Spleen (tissue), 11 donors: ENCODE data around the gene KSR1. TPM values are rescaled to one million over a fixed set of nuclear protein-coding genes. Genes with fewer than 3 reads are reported as not detected.

ENCODE experiments used
- DNase-seq: peaks from one replicate; pipeline ENCODE4 v3.0.0-alpha.2; 2020
- H3K27ac ChIP-seq, 8 donors: fragments of 200-600 bp; sonication (generic) in 7 of 8; 1 replicate in 4 of 8; 2 replicates in 4 of 8; pipeline versions ENCODE4 v1.5.0 to v1.8.0; 2016 to 2021; ENCODE audit warnings: inconsistent platforms in 4 of 8, mild to moderate bottlenecking in 4 of 8, moderate library complexity in 1 of 8
- H3K27me3 ChIP-seq, 7 donors: fragments of 200-600 bp; sonication (generic) in 6 of 7; replicated peaks in 1 of 7; 1 replicate in 4 of 7; 2 replicates in 3 of 7; pipeline versions ENCODE4 v1.5.0 to v1.8.0; 2016 to 2021; ENCODE audit warnings: inconsistent platforms in 3 of 7, mild to moderate bottlenecking in 1 of 7
- H3K36me3 ChIP-seq, 6 donors: fragments of 200-600 bp; sonication (generic) in 5 of 6; 1 replicate in 4 of 6; 2 replicates in 2 of 6; pipeline versions ENCODE4 v1.5.0 to v1.8.0; 2016 to 2021; ENCODE audit warnings: inconsistent platforms in 2 of 6
- H3K4me1 ChIP-seq, 6 donors: fragments of 200-600 bp; sonication (generic) in 5 of 6; 1 replicate in 3 of 6; 2 replicates in 3 of 6; pipeline versions ENCODE4 v1.5.0 to v1.8.0; 2016 to 2021; ENCODE audit warnings: inconsistent platforms in 3 of 6
- H3K4me3 ChIP-seq, 8 donors: fragments of 200-600 bp; sonication (generic) in 7 of 8; 1 replicate in 4 of 8; 2 replicates in 4 of 8; pipeline versions ENCODE4 v1.5.0 to v1.8.0; 2016 to 2021; ENCODE audit warnings: inconsistent platforms in 4 of 8, mild to moderate bottlenecking in 4 of 8, moderate library complexity in 2 of 8
- H3K9me3 ChIP-seq, 8 donors: fragments of 200-600 bp; sonication (generic) in 7 of 8; 1 replicate in 4 of 8; 2 replicates in 4 of 8; pipeline versions ENCODE4 v1.5.0 to v1.8.0; 2016 to 2021; ENCODE audit warnings: inconsistent platforms in 4 of 8
- POLR2A ChIP-seq, 3 donors: fragments of 450-650 bp; IDR thresholded peaks; one replicate each; pipeline ENCODE4 v1.5.1; 2017; ENCODE audit warnings: antibody characterized with exemption in 3 of 3, mild to moderate bottlenecking in 1 of 3
- POLR2AphosphoS5 ChIP-seq, 3 donors: sonication (generic); formaldehyde crosslinking; IDR thresholded peaks; one replicate each; pipeline ENCODE4 v1.5.1; 2017; ENCODE audit warnings: antibody characterized with exemption in 3 of 3
- WGBS, 5 donors: extraction: QIAGEN DNeasy Blood & Tissue Kit in 3 of 5; methylation state at CpG; one replicate each; pipeline versions ENCODE4 v1.1.5 to v1.1.7; 2013 to 2018; 5-methylcytosine and 5-hydroxymethylcytosine counted together
- intact Hi-C: fragments of 100-400 bp; cut with DNase I; formaldehyde crosslinking; loops from one replicate; pipeline ENCODE4 v1.15.0; 2023; ENCODE audit warnings: low total_unique reads
- polyA plus RNA-seq, 3 donors: library from polyadenylated mRNA; stranded (reverse); fragments of 200-250 nt; gene quantifications; one replicate each; pipeline ENCODE4 v1.2.1, GENCODE V29; 2013
- total RNA-seq, 7 donors: library from RNA; depleted of rRNA in 3 of 7; stranded (reverse); fragments of >200 nt in 3 of 7; fragmentation: NEBNext Ultra II Directional in 4 of 7; extraction: Animal tissue kit (Norgen Biotek cat#: 25700) in 4 of 7; gene quantifications; one replicate each; pipeline versions ENCODE4 v1.1.0 to v1.2.1, GENCODE V29; 2016 to 2021
- TF ChIP-seq, protein P1 (sequence below), 11 experiments: fragments of 200-600 bp in 7 of 11; fragments of 450-650 bp in 4 of 11; sonication (generic) in 4 of 11; IDR thresholded peaks in 8 of 11; conservative IDR thresholded peaks in 3 of 11; 1 replicate in 7 of 11; 2 replicates in 4 of 11; pipeline versions ENCODE4 v1.4.0 to v1.8.0; 2016 to 2021; ENCODE audit warnings: antibody characterized with exemption in 11 of 11, inconsistent platforms in 4 of 11, mild to moderate bottlenecking in 1 of 11
- donor health status: healthy with polysubstance abuse.
- donor health status: DM: no; HTN: no; CAD: no; lungs with moderate emphysema.
- donor health status: DM: no; HTN: no; CAD: no.
- donor health status: Bipolar disorder and iron deficiency.
- donor health status: healthy.
- donor health status: DM: no; HTN: no; CAD: no.
- donor health status: DM: yes; HTN: yes; CAD: no.

KSR1 gene
- total and polyA plus RNA-seq, 10 donors: 6.4 to 100 (median 46.0) TPM

DNA sequence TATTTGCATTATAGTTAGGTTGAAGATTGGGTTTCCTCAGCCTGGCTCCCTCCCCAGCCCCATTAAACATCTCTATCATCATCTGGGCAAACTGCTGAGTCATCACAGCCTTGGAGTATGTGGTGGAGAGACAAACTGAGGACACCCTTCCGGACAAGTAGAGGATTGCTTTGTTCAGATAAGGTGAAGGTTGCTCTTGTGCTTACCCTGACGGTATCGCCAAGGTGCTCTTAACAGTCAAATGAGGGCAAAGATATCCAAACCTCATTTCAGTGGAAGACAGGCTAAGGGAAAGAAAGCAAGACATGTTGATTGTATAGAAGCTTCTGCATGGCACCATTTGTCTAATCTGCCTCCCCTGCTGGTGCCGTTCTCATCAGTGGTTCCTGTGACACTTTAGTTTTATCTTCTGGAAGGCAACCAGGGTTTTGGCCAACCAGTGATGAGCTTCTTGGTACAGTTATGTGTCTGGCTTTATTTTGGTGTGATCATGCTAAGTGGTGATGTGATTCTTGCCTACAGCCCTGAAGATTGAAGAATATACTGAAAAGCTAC, 117.8 kb downstream of the KSR1 start:
- peak overlapping the region in 1 of 8 donors; percentile 40 for H3K27ac ChIP-seq

DNA sequence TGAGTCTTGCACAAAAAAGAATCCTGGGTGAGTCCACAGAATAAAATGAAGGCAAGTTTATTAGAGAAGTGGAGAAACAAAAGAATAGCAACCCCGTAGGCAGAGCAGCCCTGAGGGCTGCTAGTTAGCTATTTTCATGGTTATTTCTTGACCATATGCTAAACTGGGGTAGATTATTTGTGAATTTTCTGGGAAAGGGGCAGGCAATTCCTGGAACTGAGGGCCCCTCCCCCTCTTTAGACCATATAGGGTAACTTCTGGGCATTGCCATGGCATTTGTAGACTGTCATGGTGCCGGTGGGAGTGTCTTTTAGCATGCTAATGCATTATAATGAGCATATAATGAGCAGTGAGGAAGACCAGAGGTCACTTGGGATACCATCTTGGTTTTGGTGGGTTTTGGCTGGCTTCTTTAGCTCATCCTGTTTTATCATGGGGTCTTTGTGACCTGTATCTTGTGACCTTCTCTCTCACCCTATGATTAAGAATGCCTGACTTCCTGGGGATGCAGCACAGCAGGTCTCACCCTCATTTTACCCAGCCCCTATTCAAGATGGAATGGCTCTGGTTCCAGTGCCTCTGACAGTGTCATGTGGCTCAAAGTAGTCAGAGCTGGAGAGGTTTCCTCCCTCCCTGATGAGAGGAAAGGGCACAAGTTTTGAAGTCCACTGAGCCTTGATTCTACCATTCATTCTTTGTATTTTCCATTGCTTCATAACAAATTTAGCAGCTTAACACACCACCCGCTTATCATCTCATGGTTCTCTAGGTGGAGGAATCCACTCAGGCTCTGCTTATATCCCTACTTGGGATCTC, 119.1 kb downstream of the KSR1 start:
- WGBS, 5 donors: 85 to 99% (median 94%) methylated on average over 3 of the region's 3 CpGs
- TF ChIP-seq, protein P1, sequence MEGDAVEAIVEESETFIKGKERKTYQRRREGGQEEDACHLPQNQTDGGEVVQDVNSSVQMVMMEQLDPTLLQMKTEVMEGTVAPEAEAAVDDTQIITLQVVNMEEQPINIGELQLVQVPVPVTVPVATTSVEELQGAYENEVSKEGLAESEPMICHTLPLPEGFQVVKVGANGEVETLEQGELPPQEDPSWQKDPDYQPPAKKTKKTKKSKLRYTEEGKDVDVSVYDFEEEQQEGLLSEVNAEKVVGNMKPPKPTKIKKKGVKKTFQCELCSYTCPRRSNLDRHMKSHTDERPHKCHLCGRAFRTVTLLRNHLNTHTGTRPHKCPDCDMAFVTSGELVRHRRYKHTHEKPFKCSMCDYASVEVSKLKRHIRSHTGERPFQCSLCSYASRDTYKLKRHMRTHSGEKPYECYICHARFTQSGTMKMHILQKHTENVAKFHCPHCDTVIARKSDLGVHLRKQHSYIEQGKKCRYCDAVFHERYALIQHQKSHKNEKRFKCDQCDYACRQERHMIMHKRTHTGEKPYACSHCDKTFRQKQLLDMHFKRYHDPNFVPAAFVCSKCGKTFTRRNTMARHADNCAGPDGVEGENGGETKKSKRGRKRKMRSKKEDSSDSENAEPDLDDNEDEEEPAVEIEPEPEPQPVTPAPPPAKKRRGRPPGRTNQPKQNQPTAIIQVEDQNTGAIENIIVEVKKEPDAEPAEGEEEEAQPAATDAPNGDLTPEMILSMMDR (IDR thresholded peaks at IDR 0.05 in 8 of 11, conservative IDR thresholded peaks at IDR 0.05 in 3 of 11): no peak
- TF ChIP-seq POLR2A (IDR thresholded peaks at IDR 0.05) (no peak), POLR2AphosphoS5 (IDR thresholded peaks at IDR 0.05) (no peak)
- H3K27ac ChIP-seq: no peak overlapping the region

More for the DNA sequence above, 117.8 kb downstream of the KSR1 start:
- Histone ChIP-seq H3K27me3 (no peaks in the 10 kb centered on the region), H3K36me3 (peaks cover 0 to 21% (median 2%) of the 10 kb centered on the region in 6 donors), H3K9me3 (no peaks in the 10 kb centered on the region), H3K4me1 (peaks cover 19 to 84% (median 47%) of the 10 kb centered on the region in 6 donors), H3K4me3 (no peak overlapping the region)
- intact Hi-C loops: no loop called here
- no peak for TF ChIP-seq POLR2AphosphoS5 (IDR thresholded peaks at IDR 0.05)
- TF ChIP-seq POLR2A (IDR thresholded peaks at IDR 0.05): no peak
- TF ChIP-seq, protein P1 (IDR thresholded peaks at IDR 0.05 in 8 of 11, conservative IDR thresholded peaks at IDR 0.05 in 3 of 11): no peak
- WGBS, 5 donors: 44 to 67% (median 59%) methylated on average over 4 of the region's 4 CpGs
- no peak for DNase-seq

DNA sequence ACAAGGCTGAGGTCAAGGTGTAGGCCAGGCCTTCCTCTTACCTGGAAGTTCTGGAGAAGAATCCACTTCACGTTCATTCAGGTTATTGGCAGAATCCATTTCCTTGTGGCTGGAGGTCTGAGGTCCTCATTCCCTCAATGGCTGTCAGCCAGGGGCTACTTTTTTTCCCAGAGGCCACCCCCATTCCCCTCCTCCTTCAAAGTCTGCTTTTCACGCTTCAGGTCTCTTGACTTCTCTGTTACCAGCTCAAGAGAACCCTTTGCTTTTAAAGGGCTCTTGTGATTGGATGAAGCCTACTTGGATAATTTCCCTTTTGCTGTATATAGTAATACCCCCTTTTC, 119.6 kb downstream of the KSR1 start:
- Histone ChIP-seq H3K4me3 (no peak overlapping the region), H3K9me3 (no peaks in the 10 kb centered on the region), H3K4me1 (peaks cover 10 to 69% (median 32%) of the 10 kb centered on the region in 6 donors), H3K27ac (no peak overlapping the region), H3K27me3 (no peaks in the 10 kb centered on the region), H3K36me3 (peaks cover 0 to 23% (median 2%) of the 10 kb centered on the region in 6 donors)
- 85 to 92% (median 88%) methylated on average over 2 of the region's 2 CpGs for WGBS, 5 donors
- intact Hi-C loops: no loop called here
- no peak for TF ChIP-seq POLR2AphosphoS5 (IDR thresholded peaks at IDR 0.05)
- no peak for TF ChIP-seq POLR2A (IDR thresholded peaks at IDR 0.05)
- TF ChIP-seq, protein P1 (IDR thresholded peaks at IDR 0.05 in 8 of 11, conservative IDR thresholded peaks at IDR 0.05 in 3 of 11): no peak
- no peak for DNase-seq

More for the DNA sequence above, 119.1 kb downstream of the KSR1 start:
- H3K4me3 ChIP-seq: no peak overlapping the region
- DNase-seq: no peak
- peaks cover 0 to 23% (median 2%) of the 10 kb centered on the region in 6 donors for H3K36me3 ChIP-seq
- intact Hi-C loops: no loop called here
- H3K4me1 ChIP-seq: peaks cover 10 to 74% (median 38%) of the 10 kb centered on the region in 6 donors
- no peaks in the 10 kb centered on the region for H3K27me3 ChIP-seq
- no peaks in the 10 kb centered on the region for H3K9me3 ChIP-seq

DNA sequence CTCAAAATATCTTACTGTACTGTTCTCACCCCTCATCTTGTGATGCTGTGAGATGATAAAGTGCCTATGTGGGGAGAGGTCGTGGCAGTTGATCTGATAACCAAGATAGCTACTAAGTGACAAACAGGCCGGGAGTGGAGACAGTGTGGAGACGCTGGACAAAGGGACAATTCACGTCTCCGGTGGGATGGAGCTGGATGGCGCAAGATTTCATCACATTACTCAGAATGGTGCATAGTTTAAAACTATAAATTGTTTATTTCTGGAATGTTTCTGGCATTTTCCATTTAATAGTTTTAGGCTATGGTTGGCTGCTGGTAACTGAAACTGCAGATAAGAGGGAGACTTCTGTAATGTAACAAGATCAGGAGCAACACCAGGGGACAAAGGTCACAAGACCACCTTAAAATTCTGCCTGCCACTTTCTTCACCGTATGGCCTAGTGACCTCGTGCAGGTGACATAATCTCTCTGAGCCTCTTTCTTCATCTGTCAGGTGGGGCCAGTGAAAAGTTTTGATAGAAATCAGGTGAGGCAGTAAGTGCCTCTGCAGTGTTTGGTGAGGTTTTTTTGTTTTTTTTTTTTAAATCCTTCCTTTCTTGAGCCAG, 120.3 kb downstream of the KSR1 start:
- H3K9me3 ChIP-seq: no peaks in the 10 kb centered on the region
- TF ChIP-seq POLR2AphosphoS5 (IDR thresholded peaks at IDR 0.05) (no peak), POLR2A (IDR thresholded peaks at IDR 0.05) (no peak)
- TF ChIP-seq, protein P1 (IDR thresholded peaks at IDR 0.05 in 8 of 11, conservative IDR thresholded peaks at IDR 0.05 in 3 of 11): no peak

More for the DNA sequence above, 120.3 kb downstream of the KSR1 start:
- Histone ChIP-seq H3K27ac (peak overlapping the region in 3 of 8 donors; percentile 14 to 66 (median 63)), H3K27me3 (no peaks in the 10 kb centered on the region), H3K4me3 (no peak overlapping the region), H3K4me1 (peaks cover 8 to 64% (median 27%) of the 10 kb centered on the region in 6 donors), H3K36me3 (peaks cover 0 to 23% (median 2%) of the 10 kb centered on the region in 6 donors)
- DNase-seq: no peak
- intact Hi-C loops: no loop called here
- WGBS, 5 donors: 75 to 81% (median 76%) methylated on average over 8 of the region's 8 CpGs
